HG02981 (cell line): ENCODE data around the gene LSR.

Source experiments
- ATAC-seq: cut with Tn5 transposase; IDR thresholded peaks from one replicate; pipeline ENCODE4 v1.9.1; 2021; ENCODE audit warnings: mild to moderate bottlenecking, moderate library complexity; ENCODE audit not compliant: unreplicated experiment

Gene LSR

DNA sequence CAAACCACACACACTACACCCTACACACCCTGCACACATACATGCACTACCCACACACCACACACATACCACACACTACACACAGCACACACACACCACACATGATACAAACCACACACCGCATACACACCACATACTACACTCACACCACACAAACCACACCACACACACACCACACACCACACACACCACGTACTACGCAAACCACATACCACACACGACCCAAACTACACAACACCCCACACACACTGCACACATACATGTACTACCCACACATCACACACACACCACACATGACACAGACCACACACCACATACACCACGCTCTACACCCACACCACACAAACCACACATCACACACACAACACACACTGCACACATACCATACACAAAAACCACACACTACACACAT lies 49.8 kb downstream of the LSR start:
- no peak for ATAC-seq

DNA sequence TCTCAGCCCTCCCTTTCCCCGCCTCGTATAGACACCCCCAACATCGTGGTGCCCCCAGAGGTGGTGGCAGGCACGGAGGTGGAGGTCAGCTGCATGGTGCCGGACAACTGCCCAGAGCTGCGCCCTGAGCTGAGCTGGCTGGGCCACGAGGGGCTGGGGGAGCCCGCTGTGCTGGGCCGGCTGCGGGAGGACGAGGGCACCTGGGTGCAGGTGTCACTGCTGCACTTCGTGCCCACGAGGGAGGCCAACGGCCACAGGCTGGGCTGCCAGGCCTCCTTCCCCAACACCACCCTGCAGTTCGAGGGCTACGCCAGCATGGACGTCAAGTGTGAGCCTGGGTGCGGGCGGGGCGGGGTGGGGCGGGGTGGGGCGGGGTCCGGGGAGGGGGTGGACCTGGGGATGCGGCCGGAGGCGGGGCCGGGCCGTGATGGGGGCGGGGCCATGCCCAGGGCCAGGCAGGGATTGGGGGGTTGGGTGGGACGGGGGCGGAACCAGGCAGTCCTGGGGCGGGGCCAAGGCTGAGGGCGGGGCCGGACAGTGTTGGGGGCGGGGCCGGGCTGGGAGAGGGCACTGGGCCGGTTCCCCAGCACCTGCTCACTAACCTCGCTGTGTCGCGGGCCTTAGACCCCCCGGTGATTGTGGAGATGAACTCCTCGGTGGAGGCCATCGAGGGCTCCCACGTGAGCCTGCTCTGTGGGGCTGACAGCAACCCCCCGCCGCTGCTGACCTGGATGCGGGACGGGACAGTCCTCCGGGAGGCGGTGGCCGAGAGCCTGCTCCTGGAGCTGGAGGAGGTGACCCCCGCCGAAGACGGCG lies 50.9 kb downstream of the LSR start:
- no peak for ATAC-seq

GRCh38 chr19:35300339-35300649 lies 51.5 kb downstream of the LSR start:
- no peak for ATAC-seq

GRCh38 chr19:35301961-35302360 lies 53.2 kb downstream of the LSR start:
- no peak for ATAC-seq

- no peak for ATAC-seq
Measured at GRCh38 chr19:35302446-35302845, 53.6 kb downstream of the LSR start.

GRCh38 chr19:35303357-35303915 lies 54.6 kb downstream of the LSR start:
- ATAC-seq, result no peak

DNA sequence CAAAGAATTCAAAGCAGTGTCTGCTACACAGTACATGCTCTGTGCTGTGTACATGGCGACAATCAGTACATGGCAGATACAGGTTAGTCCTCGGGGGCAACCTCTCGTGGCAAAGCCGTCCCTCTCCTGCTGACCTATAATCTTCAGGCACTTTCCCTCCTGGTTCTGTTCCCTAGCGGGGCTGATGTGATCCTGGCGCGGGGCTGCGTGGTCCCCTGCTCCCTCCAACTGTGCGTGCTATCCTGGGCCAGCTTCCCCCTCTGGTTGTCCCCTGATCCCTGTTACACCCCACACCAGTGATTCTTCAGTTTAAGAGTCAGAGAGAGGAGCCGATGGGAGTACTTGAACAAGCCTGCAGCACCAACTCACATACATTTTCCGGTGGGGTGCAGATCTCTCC lies 55.2 kb downstream of the LSR start:
- no peak for ATAC-seq

DNA sequence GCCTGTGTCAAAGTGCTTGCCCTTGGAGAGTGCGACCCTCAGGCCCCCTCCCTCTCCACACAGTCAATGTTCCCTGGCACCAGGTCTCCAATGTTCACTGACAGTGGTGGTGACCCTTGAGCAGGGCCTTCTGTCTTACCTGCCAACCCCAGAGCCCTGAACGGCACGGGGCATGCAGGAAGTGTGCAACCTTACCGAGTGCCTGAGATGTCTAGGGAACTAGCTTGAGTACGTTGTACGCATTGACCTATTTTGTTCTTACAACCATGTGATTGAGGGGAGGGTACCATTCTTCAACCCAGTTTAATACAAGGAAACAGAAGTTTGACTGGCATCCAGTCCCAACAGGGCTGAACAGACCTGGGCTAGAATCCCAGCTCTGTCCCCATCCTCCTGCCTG lies 56.4 kb downstream of the LSR start:
- no peak for ATAC-seq

DNA sequence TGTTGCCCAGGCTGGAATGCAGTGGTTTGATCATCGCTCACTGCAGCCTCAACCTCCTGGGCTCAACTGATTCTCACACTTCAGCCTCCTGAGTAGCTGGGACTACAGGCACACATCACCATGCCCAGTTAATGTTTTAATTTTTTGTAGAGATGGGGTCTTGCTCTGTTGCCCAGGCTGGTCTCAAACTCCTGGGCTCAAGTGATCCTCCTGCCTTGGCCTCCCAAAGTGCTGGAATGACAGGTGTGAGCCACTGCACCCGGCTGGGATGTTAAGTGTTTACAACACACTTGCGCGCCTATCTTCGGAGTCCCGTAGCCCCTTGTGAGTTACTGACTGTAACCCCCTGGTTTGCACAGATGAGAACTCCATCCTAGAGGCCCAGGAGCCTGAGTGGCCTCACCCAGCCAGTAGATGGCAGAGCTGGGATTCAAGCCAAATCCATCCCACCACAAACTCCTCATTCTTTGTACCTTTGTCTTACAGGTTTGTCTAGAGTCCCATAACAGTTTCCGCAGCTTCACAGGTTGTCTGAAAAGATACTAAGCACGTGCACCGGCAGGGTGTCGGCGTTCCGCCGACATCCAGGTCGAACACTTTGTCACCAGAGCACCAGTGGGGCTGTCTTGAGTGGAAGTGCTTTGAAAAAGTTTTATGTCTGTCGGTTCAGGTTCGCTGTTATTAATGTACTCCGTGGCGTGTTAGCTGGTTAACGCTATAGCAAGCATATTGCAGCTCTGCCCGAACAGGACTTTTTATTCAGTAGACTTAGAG lies 57.9 kb downstream of the LSR start:
- ATAC-seq, result no peak

DNA sequence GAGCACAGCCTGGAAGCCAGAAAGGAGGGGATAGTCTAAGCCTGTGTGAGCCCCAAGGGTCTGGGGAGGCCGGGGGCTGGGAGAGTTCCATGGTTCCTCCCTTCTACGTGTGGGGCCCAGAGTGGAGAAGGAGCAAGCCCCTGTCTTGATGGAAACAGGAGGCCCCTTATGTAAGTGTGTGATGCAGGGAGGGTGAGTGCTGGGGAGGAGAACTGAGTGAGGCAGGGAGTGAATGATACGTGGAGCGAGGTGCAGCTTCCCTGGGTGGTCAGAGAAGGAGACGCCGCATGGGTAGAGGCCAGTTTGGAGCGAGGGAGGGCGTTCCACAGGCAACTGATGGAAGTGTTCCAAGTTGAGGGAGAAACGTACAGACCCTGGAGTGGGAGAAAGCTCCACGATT lies 59.1 kb downstream of the LSR start:
- ATAC-seq, result no peak

DNA sequence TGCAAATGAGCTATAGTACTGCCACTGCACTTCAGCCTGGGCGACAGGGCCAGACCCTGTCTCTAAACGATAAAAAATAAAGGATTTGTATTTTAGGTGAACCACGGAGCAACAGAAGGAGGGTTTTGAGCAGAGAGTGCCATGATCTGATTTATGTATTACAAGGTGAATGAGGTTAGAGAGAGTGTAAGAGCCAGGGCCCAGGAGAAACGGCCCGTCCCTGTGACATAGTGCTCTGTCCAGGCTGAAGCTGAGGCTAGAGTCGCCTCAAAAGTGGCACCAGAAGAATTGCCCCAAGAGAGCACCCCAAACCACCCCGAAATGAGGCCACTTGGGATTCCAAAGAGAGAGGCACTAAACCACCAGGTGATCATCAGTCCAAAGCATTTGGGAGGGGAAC lies 60.1 kb downstream of the LSR start:
- no peak for ATAC-seq

- no peak for ATAC-seq
Measured at GRCh38 chr19:35309481-35310279, 60.9 kb downstream of the LSR start.

DNA sequence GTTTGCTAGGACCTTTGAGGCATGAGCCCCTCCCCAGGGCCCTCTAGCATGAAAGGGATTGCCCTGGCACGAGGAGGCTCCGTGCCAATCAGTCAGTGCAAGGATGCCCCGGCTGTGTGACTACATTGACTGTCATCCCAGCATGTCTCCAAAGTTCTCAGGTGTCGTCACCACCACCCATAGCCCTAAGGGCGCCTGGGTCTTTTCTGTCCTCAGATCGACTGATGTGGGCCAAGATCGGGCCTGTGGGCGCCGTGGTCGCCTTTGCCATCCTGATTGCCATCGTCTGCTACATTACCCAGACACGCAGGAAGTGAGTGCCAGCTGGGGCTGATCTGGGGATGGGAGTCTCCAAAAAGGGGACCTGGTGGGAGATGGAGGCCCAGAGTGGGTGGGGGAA lies 61.5 kb downstream of the LSR start:
- ATAC-seq, result no peak

- ATAC-seq, result no peak
Measured at GRCh38 chr19:35310811-35311465, 62.1 kb downstream of the LSR start.

DNA sequence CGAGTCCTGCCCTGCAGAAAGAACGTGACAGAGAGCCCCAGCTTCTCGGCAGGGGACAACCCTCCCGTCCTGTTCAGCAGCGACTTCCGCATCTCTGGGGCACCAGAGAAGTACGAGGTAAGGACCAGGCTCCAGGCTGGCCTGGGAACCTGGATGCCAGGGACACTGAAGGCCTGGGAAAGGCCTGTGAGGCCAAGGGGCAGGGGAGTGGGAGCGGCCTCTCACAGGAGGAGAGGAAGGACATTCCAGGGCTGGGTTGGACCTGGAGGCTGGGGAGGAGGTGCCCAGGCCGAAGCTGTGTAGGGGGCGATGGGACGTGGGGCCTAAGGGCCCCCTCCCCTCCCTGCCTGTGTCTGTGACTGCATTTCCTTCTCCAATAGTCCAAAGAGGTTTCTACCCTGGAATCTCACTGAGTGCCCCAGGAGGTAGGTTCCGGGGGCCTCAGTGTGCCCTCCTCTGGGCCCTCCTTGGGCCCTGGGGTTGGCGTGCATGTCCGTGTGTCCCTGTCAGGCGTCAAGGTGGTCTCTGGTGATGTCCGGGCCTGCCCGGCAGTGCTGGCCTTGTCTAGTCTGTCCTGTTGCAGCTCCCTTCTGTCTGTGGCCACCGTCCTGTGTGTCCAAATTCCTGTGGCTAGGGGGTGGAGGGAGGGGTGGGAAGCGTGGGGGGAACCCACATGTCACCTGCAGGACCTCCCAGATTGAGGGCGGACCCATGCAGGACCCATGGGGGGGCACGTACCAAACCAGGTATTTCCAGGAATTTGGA lies 63.3 kb downstream of the LSR start:
- no peak for ATAC-seq

GRCh38 chr19:35313587-35313986 lies 64.8 kb downstream of the LSR start:
- ATAC-seq, result no peak

GRCh38 chr19:35314031-35314430 lies 65.2 kb downstream of the LSR start:
- no peak for ATAC-seq

- no peak for ATAC-seq
Measured at GRCh38 chr19:35314858-35315470, 66.2 kb downstream of the LSR start.

DNA sequence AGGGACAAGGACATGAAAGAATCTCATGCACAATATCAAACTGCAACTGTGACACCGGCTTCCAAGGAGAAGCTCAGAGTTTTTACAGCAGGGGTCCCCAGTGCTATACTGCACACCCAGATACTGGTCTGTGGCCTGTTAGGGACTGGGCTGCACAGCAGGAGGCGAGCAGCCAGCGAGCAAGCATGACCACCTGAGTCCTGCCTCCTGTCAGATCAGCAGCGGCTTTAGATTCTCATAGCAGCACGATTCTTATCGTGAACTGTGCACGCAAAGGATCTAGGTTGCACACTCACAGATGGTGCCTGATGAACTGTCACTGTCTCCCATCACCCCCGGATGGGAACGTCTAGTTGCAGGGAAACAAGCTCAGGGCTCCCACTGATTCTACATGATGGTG lies 67.1 kb downstream of the LSR start:
- ATAC-seq, result no peak

- ATAC-seq, result no peak
Measured at GRCh38 chr19:35316560-35316959, 67.8 kb downstream of the LSR start.
